HG03469 (cell line): ENCODE measurements around the gene RABL3.
"Not testable (repeated sequence)": the region's sequence is repeated elsewhere in the genome, so short reads cannot be mapped to it uniquely, and the experiment has no call there.

Experiments
- ATAC-seq: cut with Tn5 transposase; IDR thresholded peaks from one replicate; pipeline ENCODE4 v1.9.1; 2021; ENCODE audit warnings: mild to moderate bottlenecking, moderate library complexity, moderate number of reproducible peaks; ENCODE audit not compliant: unreplicated experiment

The RABL3 gene

GRCh38 chr3:120742198-120742848, at the start of gene RABL3, which contains the start of gene GTF2E1:
Gene RABL3 (minus strand): TSS chr3:120742516. CDS start chr3:120742507, 9 bp downstream.
Gene GTF2E1 (plus strand): TSS chr3:120742744. CDS start chr3:120750553, 7,809 bp downstream.
- peak; percentile 96 for ATAC-seq

DNA sequence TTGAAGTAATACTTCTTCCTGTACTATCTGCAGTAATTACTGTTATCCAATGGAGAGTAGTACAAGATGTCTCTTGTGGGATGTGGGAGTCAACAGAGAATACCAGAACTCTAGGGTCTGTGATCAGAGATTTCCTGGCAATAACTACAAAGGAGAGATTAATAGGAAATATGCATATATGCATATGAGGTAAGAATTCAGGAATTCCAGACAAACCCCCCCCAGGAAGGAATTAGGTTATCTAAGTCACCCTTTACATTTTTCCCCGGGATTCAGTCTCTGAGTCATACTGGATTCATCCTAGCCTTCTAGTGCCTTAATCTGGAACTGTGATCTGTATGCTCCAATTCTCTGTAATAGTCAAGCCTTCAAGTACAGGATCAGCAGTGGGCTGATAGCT, 49.6 kb upstream of the RABL3 start:
- no peak for ATAC-seq

GRCh38 chr3:120791010-120791409, 48.7 kb upstream of the RABL3 start:
- ATAC-seq, result no peak

- peak; percentile 53 for ATAC-seq
These were observed 43.5 kb upstream of the RABL3 start for GRCh38 chr3:120785832-120786231.

GRCh38 chr3:120780977-120781376, 38.7 kb upstream of the RABL3 start:
- ATAC-seq, result peak; percentile 90

DNA sequence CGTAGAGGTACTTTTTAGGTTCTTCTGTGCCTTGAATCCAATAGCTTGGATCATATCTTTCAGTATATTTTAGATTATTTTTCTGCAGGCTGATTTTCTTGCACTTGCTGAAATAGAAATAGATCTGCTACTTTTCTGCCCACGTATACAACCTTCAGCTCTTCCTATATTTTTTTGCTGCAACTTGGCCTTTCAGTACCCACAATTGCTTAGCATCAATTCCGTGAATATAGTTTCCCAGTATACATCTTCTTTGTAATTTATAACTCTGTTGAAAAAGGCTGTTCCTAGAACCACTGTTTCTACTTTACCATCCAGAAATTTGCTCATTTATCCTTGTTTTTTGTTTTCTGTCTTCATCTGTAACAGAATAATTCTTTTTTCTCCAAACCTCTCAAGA, 36.5 kb upstream of the RABL3 start:
- no peak for ATAC-seq

DNA sequence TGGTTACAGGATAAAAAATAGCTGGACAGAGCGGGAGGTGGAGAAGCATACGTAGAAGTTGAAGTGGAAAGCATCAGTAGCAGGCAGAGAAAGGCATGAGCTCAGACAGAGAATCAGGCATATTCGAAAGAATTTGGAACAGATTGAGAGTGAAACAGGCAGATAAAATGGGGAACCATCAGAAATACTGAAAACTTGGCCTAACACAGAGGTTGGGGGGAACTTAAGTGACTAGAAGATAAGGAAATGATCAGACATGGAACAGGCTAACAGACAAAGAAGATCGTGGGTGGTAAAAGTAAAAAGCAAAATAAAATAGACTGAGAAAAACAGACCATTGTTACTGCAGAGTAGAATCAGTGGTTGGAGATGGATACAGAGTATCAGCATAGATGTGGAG, 33.1 kb upstream of the RABL3 start:
- no peak for ATAC-seq

GRCh38 chr3:120773932-120774331, 31.6 kb upstream of the RABL3 start:
- ATAC-seq, result peak; percentile 83

- no peak for ATAC-seq
These were observed 29.8 kb upstream of the RABL3 start for GRCh38 chr3:120772081-120772480.

- ATAC-seq, result no peak
These were observed 28.6 kb upstream of the RABL3 start for GRCh38 chr3:120770891-120771290.

GRCh38 chr3:120769436-120769835, 27.1 kb upstream of the RABL3 start:
- ATAC-seq, result no peak

GRCh38 chr3:120767106-120767505, 24.8 kb upstream of the RABL3 start:
- ATAC-seq, result no peak

DNA sequence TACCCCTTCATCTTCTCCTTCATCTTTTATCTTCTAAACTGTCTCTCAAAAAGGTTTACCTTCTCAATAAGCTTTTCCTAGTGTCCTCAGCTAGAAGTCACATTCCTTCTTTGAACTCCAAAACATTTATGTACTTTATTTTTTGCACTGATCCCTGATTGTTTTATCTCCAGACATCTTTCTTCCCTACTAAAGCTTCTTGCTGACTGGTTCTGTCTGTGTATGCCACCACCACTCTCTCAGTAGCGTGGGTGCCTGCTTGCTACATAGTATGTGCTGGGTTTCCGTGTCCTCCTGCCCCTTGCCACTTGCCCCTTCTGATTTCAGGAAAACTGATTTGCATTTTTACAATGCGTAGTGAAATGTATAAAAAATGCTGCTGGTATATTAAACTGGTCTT, 24.3 kb upstream of the RABL3 start:
- ATAC-seq, result no peak

DNA sequence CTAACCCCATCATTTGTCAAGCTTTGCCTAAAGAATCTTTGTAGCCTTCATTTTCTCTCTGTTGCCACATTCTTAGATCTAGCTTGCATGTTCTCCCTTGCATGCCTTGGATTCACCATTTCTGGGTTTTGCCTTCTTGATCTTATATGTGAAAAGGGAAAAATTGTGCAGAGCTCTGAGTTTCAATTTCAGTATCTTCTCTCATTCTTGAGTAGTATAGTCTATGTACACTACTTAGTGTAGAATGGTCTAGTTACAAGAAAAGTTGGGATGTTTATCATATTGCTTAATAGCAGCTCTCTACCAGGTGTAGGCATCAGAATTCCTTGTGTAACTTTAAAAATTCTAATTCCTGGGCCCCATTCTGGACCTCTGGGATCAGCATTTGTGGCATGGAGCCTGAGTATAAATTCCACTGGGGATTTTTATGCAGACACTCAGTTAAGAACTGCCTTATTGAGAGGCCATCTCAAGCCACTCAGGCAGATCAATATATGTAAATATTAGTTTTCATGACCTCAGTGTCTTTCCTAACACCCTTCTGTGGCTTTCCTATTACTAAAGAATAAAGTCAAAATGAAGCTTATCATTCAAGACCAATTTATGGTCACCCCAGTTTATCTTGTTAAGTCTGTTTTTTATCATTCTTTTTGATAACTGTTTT, 23.6 kb upstream of the RABL3 start:
- ATAC-seq, result no peak

- ATAC-seq, result no peak
These were observed 21.9 kb upstream of the RABL3 start for GRCh38 chr3:120764206-120764605.

GRCh38 chr3:120763601-120764000, 21.3 kb upstream of the RABL3 start:
- peak; percentile 85 for ATAC-seq

DNA sequence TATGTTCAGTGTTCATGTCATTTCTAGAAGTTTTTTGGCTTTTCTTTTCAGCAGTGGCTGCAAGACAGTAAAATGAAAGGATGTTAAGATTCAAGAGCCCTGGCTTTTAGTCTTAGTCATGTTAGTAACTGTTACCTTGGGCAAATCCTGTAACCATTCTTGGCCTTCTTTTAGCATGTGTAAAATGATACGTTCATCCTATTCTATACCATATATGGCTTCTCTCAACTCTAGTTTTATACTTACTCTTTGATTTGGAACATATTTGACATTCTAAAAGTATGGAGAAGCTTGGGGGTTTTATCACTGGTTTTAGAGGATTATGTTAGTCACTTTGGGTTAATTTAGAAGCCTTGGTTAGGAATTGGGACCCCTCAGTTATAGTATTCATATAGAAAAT, 20.3 kb upstream of the RABL3 start:
- no peak for ATAC-seq

DNA sequence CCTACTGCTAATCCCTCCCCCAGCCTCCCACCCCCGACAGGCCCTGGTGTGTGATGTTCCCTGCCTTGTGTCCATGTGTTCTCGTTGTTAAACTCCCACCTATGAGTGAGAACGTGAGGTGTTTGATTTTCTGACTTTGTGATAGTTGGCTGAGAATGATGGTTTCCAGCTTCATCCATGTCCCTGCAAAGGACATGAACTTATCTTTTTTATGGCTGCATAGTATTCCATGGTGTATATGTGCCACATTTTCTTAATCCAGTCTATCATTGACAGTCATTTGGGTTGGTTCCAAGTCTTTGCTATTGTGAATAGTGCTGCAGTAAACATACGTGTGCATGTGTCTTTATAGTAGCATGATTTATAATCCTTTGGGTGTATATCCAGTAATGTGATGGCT, 16.2 kb upstream of the RABL3 start:
- ATAC-seq, result not testable (repeated sequence)

- ATAC-seq, result no peak
These were observed 13.7 kb upstream of the RABL3 start for GRCh38 chr3:120756061-120756460.

GRCh38 chr3:120753810-120754209, 11.5 kb upstream of the RABL3 start:
- ATAC-seq, result no peak

- ATAC-seq, result no peak
These were observed 10.5 kb upstream of the RABL3 start for GRCh38 chr3:120752865-120753264.

DNA sequence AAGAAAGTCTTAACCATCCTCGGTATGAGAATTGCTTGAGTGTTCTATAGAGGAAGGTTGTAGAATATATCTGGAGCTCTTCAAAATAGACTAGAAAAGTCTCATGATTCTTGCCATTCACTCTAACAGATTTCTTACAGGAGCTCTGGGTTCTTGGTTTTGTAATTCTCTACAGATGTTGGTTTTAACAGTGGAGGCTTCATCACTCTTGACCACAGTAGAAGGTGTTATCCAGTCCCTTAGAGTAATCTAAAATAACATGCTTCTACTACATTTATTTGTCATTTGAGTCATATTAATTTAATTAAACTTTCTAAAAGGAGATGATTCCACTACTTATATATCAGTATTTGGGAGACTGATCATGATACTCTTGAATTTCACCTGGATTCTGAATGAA, 9.9 kb upstream of the RABL3 start:
- ATAC-seq, result no peak

DNA sequence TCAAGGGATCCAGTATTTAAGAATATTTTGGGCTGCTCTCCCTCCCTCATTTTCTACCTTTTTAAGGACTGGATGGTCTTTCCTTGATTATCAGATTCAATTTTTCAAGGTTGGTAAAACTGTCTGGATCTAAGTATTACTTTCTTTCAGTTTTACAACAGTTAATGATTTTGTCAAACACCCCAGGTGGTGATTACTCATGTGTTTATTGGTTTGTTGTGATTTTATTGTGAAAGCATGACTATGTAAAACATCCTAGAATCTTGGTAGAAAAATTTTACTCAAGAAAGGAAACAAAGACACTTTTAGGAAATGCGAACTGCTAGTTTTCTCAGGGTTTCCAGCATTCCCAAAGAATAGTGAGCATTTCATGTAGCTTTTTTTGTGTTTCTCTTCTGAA, 7.5 kb upstream of the RABL3 start:
- no peak for ATAC-seq
